Activated CD4-positive, alpha-beta T cell treated with anti-CD3 and anti-CD28 coated beads for 1 hour (primary cell): ENCODE measurements around the gene ANXA4.
"Not testable (repeated sequence)": the region's sequence is repeated elsewhere in the genome, so short reads cannot be mapped to it uniquely, and the experiment has no call there.

ENCODE experiments used
- DNase-seq: peaks from one replicate; pipeline ENCODE4 v3.0.0-alpha.2; 2020

Gene ANXA4

DNA sequence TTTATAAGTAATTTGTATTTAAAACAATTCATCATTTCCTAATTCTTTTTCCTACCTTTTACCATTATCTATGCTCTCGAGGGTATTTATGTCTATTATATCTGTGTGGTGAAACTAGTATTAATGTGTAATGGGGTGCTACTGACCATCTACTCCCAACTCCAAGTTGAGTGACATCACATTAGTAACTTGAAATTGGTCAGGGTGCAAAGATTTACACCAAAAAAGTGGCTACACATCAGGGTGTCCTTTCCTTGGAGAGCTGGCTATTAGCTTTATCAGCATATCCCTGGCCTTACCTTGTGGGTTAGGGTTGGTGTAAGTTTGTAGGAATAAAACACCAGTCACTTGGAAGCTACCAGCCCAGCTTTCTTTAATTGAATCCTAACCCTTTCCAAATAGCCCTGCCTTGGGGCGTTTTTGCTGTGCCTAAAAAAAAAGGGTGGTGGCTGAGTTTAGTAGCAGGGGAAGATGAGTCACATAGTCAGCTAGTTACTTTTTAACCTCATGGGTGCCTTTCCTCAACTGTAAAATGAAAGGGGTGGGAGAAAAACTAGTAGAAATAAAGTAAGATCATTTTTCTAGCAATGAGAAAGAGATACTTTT lies 14.0 kb downstream of the ANXA4 start:
- DNase-seq: no peak

DNA sequence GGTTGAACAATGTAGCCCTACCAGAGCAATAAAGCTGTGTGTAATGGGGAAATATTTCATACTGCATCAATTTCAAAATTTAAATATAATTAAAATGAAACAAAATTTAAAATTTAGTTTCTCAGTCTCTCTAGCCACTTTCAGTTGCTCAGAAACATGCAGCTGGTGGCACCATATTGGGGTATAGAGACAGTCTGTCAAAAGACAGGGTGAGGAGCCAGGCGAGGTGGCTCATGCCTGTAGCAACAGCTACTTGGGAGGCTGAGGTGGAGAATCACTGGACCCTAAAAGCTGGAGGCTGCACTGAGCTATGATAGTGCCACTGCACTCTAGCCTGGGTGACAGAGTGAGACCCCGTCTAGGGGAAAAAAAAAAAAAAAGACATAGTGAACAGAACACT lies 20.1 kb downstream of the ANXA4 start:
- DNase-seq: no peak

DNA sequence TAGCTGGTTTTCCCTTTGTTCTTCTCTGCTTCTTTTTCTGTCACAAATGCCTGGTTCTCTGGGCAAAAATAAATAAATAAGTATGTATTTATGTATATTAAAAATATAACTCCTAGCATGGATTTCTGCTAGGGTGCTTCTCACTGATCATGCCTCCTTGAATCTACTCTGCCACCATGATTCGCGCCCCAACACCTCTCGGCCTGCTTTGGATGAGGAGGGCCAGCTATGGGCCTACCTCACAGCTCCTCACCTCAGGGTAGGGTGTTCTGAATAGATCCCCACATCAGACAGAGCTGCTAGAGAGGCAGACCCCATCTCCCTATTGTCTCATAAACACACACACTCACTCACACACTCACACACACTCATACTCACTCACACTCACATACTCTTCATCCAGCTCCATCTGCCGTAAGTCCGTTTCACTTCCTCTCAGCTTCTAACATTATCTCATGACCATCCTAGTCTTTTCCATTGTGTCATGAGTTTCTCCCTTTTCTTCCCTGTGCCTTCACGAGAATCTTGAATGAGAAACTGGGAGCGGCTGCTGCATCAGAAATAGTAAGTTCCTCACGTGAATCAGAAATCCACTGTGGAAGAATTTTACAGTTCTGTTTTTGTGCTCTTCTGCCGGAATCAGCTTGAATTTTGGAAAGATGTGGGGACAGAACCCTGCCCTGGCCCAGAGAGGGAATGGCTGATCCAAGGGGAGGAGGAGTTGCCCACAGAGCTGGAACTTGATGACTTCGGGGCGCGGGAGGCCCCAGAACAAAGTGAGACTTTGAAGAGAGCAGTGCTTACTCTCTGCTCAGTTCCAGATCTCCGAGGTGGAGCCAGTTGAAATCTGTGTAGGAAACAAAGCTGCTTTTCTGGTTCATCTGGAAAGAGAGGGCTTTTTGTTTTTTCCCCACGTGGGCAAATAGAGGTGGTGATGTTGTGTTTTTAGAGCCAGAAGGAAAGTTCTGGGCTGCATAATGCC lies 20.9 kb downstream of the ANXA4 start:
- no peak for DNase-seq

DNA sequence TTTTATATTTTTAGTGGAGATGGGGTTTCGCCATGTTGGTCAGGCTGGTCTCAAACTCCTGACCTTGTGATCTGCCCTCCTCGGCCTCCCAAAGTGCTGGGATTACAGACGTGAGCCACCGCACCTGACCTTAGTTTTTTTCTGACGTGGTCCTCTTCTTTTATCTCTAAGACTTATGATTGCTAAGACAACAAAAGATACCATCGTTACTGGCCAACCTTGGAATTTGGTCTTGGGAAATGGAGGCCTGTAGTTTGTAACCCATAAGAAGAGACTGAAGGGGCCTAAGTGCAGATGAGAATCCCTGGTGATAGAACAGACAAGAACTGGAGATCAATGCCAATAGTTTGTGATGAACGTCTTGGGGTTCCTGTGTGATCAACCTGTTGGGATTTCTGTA lies 21.9 kb downstream of the ANXA4 start:
- DNase-seq: not testable (repeated sequence)

DNA sequence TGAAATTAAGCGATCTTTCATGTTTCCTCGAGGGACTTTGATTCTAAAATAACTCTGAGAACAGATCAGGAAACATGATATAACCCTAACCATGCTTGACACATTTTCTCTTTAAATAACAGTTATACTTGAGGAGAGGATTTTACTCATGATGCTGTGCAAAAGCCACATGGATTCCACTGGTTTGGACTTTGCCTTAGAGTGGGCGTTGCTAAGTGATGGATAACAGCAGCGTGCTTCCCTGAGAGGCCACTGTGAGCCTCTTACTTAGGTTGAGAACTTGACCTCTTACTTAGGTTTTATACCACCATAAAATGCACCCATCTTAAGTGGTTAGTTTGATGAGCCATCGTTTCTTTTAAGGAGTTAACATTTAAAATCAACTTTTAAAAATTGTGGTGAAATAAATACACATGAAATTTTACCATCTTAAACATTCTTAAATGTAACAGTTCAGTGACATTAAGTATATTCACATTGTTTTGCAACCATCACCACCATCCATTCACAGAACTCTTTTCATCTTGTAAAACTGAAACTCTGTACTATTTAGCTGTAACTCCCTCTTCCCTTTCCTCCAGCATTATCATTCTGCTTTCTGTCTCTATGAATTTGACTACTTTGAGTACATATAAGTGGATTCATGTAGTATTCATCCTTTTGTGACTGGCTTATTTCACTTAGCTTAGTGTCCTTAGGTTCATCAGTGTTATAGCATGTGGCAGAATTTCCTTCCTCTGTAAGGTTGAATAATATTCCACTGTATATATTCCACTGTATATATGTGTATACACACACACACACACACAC lies 22.6 kb downstream of the ANXA4 start:
- no peak for DNase-seq

DNA sequence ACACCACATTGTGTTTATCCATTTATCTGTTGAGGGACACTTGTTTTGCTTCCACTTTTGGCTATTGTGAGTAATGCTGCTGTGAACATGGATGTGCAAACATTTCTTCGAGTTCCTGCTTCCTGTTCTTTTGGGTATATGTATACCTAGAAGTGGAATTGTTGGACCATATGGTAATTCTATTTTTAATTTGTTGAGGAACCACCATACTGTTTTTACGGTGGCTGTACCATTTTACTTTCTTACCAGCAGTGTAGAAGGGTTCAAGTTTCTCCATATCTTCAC lies 23.1 kb downstream of the ANXA4 start:
- DNase-seq: no peak

DNA sequence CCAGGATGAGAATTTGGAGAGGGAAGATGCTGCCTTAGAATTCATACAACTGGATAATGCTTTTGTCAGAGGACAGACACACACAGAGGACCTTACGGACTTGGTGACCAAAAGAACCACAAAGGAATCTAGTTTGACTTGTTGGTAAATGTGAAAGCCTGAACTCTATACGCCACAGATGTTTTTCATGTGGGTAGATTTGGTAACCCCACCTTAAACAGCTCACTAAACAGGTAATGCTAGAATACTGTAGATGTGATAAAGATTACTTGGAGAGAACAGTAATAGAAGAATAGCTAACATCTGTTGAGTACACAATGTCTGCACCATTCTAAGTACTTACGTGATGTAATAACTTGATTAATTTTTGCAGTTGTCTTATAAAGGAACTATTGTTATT lies 24.1 kb downstream of the ANXA4 start:
- no peak for DNase-seq

DNA sequence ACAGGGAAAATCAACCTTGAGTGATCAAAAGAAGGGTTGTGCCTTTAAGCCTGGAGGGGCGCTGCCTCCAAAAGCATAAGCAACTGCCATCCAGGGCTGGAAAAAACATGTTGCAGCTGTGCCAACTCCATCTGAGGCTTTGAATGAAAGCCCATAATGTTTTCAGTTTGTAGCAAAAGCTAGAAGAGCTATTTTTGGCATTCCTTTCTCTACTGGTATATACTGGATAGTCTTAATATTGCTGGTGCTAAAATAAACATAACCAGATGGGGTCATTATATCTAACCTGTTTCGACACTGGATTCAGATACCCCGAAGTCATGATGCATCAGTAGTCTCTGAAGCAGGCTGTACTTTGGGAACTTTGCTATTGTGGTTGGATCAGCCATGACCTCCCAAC lies 25.1 kb downstream of the ANXA4 start:
- no peak for DNase-seq

DNA sequence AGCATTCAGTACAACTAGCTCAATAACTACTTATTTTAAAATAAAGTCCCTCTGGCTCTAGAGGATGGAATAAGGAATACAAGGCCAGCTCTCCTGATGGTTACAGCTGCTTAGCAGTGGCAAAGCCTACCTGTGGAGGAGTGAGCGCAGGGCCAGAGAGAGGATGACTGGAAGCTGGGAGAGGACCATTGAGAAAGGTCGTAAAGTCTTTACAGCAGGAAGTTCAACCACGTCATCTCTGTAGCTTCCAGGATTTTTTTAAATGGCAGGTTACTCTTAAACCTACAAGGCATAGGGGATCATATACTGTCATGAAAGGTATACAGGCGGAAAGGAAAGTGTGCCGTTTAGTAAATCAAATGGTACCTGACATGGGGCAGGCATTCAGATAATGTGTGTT lies 26.3 kb downstream of the ANXA4 start:
- DNase-seq: no peak

DNA sequence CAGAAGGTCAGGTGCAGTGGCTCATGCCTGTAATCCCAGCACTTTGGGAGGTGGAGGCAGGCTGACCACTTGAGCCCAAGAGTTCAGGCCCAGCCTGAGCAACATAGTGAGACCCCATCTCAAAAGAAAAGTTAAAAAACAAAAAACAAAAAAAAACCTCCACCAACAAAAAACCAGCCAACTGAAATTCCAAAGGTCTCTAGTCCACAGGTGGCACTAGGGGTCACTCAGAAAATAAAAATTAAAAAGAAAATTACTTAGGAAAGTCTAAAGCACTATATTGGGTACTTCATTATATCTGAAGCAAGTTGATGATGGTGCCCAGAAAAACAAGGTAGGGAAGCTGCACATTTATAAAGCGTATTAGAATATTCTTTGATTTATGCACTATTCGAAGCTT lies 26.9 kb downstream of the ANXA4 start:
- DNase-seq: no peak

DNA sequence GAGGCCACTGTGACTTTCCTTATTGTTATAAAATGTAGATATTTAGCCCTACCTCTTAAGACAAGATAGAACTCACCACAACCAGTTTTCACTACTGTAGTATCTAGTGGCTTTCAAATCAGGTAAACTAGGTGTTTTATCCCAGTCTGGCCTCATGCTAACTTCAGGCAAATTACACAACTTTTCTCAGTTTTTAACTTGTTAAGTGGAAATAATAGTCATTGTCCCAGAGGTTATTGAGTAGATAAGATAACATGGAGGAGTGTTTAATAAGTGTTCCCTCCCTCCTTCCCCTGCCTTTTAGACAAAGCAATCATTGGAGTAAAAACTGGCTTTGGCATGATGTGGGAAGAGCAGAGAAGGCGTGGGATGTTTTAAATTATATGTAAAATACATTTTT lies 27.3 kb downstream of the ANXA4 start:
- DNase-seq: no peak

DNA sequence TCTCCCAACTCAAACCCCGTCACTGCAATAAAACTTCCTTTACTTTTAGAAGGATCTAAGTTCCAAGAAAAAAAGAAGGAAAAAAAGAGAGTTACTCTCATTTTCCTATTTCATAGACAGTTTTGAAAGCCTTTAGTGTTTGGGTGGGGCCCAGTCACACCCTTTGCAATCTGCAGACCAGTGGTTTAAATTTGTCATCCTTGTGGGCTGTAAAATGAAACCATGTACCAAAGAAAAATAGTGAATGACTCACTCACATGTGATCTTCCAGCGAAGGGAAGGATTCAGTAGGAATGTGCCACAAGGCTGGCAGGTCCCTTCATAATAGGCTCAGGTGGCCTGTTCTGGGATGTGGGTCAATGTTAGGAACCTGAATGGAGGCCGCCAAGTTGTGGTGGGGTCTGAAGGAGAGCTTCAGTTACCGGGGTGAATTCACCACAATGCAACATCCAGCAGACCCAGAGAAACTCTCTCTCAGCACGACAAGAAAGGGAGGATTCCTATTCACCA lies 28.3 kb downstream of the ANXA4 start:
- DNase-seq: no peak

DNA sequence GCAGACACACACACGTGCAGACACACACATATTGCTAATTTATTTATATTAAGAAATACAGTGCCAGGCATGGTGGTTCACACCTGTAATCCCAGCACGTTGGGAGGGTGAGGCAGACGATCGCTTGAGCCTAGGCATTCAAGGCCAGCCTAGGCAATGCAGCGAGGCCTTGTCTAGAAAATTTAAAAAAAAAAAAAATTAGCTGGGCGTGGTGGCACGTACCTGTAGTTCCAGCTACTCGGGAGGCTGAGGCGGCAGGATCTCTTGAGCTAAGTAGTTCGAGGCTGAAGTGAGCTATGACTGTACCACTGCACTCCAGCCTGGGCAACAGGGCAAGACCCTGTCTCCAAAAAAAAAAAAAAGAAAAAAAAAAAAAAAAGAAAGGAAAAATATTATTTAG lies 28.8 kb downstream of the ANXA4 start:
- DNase-seq: no peak

DNA sequence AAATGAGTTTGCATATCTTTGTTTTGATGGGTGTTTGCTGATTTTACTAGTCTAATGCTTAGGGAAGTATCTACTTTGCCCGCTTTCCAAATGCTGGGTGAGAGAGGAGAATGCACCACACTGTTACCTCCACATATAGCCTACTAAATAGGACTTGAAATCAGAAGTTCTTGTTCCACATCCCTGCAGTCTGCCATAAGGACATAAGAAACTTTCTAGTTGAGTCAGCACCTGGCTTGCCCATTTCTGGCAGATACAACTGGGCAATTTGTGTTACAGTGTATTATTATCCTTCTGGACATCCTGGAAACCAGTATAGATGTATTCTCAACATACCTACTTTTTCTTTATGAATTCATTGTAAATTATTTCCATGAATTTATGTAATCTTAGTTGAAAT lies 29.5 kb downstream of the ANXA4 start:
- no peak for DNase-seq

DNA sequence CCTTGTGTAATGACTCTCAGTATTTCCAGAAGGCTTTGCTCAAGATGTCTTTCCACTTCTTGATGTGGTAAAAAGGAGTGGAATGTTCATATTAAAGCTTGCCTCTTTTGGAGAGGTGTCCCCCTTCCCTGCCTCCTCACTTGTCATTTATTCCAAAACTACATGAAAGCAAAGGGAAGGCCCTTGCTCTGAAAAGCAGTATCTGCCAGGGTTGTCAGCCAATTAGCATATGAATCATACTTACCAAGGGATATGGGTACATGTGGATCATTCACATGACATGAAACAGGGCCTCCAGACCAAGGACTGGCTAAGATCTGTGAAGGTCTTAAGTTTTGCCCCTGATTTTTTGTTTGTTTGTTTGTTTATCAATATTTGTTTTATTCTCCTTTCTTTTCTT lies 31.3 kb downstream of the ANXA4 start:
- no peak for DNase-seq

DNA sequence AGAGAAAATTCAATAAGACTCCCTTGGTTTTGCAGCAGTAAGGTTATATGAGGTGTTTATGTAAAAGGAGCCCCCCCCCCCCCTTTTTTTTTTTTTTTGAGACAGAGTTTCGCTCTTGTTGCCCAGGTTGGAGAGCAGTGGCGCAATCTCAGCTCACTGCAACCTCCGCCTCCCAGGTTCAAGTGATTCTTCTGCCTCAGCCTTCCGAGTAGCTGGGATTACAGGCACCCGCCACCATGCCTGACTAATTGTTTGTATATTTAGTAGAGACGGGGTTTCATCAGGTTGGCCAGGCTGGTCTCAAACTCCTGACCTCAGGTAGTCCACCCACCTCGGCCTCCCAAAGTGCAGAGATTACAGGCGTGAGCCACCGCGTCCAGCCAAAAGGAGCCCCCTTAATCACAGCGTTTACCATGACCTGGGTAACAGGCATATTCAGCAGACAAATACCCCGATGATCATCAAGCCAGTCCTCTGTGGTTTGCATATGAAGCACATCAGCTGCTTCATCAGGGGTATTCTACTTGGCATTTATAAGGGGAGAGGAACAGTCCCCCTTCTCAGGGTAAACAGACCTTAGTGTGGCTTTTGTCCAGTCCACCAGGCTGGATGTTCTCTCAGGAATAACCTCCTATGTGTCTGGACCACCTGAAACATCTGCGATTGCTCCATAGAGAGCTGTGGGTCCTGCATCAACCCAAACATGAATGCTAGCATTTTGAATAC lies 32.5 kb downstream of the ANXA4 start:
- DNase-seq: not testable (repeated sequence)

DNA sequence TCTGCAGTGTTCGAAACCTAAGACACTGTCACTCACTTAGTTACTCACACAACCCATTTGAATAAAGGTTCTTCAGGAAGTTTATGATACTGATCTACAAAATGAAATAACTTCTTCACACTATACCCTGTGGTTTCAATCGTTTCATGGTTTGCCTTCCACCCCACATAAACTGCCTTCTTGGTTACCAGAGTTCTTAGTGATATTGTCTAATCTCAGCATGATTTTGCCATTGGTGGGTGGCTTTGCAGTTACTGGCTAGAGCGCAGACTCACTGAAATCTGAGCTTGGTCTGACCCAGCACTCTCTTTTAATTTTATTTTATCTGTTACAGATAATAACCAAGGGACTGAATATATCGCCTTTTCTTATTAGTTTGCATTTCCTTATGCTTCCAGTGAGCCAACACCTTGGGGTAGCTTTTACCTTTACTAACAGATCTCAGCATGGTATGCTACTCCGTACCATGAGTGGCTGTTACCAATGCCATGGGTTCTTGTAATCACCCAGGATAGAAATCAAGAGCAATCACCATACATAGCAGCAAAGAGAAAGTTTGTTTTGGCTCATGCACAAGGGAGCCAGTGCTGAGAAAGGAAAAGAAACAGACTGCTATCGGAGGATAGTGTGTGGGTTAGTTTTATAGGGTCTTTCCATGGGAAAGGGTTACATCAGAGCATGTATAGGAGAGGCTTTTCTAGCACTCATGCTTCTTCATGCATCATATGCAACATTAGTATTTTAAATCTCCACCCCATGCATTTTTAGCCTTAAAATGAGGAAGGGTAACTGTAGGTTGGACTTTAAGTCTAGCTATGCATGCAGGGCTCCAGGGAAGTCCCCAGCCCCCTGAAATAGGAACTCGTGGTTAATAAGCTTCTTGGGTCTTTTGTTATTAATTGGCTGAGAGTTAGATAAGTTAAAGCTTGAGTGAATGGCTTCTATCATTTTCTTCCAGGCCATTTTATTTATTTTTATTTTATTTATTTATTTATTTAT lies 33.3 kb downstream of the ANXA4 start:
- no peak for DNase-seq

DNA sequence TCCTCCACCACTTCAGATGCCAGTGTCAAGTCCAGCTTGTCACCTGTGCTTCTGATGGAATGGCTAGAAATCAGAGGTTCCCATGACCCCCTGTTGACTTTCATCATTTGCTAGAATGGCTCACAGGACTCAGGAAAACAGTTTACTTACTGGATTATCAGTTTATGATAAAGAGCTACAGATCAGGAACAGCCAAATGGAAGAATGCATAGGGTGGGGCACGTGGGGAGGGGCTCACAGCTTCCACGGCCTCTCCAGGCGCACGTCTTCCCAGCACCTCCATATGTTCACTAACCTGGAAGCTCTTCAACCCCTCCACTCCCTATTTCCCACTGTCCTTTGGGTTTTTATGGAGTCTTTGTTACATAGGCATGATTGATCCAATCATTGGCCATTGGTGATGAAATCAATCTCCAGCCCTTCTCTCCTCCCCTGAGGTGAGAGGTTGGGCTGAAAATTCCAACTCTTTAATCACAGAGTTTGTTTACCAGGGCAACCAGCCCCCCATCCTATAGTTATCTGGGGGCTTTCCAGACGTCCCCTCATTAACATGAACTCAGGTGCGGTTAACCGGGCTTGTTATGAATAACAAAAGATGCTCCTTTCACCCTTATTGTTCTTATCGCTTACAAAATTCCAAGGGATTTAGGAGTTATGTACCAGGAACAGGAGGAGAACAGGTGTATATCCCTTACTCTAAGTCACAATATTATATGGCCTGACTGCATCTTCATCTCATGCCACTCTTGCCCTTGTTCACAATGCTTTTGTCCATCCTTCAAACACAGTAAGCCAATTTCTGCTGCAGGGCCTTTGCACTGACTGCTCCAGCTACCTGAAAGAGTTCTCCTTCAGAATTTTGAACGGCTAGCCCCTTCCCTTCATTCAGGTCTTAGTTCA lies 35.2 kb downstream of the ANXA4 start:
- DNase-seq: no peak

DNA sequence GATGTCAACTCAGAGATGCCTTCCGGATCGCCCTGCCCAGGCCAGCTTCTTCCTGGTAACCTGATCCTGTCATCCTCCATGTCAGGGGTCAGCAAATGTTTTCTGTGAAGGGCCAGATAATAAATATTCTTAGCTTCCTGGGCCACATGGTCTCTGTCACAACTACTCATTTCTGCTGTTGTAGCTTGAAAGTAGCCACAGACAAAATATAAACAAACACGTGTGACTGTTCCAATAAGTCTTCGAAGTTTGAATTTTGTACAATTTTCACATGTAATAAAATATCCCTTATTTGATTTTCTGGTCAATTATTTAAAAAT lies 35.8 kb downstream of the ANXA4 start:
- DNase-seq: no peak

DNA sequence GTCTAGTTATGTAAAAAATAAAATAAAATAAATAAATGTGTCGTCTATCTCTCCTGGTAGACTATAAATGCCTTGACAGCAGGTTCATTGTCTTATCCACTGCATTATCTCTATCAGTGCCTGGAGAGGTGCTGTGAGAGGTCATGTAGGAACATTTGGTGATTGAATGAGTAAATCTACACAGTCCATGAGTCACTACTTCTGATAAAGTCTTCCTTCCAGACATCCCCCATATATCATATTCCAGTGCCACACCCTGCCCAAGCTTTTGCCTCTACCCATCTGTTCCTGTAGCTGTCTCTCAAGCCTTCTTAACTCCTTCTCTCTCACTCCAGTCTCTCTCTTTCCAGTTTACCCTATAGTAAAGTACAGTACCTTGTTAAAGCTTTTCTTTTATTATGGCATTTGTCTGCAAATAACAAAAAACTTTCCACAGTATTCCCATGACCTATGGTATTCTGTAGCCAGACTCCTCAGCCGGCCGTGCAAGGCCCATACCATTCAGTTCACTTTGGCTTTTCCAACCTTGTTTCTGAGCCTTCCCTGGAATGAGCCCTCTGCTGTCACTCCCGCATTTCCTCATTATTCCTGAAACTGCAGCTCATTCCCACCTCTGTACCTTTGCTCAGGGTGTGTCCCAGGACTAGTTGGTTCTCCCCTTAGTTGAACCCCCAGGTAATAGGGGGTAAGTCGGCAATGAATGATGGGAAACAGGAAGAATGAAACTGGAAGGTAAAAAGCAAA lies 37.5 kb downstream of the ANXA4 start:
- no peak for DNase-seq
